GM21529 (cell line): Measurements from ENCODE around the gene C19orf44.
"Not testable (repeated sequence)": the region's sequence is repeated elsewhere in the genome, so short reads cannot be mapped to it uniquely, and the experiment has no call there.

ENCODE experiments used
- ATAC-seq: cut with Tn5 transposase; IDR thresholded peaks from one replicate; pipeline ENCODE4 v1.9.1; 2021; ENCODE audit not compliant: unreplicated experiment

The C19orf44 gene

GRCh38 chr19:16495982-16496612 lies at the start of gene C19orf44, which contains the start of gene CALR3:
Gene C19orf44, plus strand, starts transcription at chr19:16496394. Its CDS starts 4,399 bp downstream, at chr19:16500793.
Gene CALR3, minus strand, starts transcription at chr19:16496167. Its CDS starts 38 bp downstream, at chr19:16496129.
- ATAC-seq: peak; percentile 97

DNA sequence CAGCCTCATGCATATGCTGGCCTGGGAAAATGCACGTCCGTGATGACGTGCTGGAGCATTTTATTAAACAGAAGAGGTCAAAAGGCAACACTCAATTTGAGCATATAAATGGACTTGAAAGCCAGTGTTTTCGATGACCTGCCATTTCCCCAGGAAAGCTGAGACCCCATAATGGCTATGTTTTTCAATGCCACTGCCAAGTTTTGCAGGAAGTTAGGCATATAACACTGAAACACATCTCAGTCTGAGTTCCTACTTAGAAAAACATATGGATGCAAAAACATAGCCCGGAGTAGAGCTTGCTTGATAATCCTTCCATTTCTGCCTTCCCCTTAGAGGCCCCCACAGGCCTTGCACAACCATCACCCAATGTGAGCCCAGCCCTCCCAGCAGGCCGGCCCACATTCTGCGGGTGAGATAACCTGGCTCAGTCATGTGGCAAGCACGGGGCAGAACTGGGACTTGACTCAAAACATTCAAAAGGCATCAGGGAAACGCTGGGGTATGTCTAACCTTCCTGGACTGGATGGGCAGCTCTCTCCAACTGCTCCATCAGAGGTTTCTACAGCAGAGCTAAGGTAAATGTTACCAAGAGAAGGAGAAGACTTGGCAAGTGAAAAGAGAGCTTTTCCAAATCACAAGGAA lies 49.3 kb upstream of the C19orf44 start:
- ATAC-seq: peak; percentile 40

- ATAC-seq: not testable (repeated sequence)
Observed at GRCh38 chr19:16448872-16449271, 47.3 kb upstream of the C19orf44 start.

DNA sequence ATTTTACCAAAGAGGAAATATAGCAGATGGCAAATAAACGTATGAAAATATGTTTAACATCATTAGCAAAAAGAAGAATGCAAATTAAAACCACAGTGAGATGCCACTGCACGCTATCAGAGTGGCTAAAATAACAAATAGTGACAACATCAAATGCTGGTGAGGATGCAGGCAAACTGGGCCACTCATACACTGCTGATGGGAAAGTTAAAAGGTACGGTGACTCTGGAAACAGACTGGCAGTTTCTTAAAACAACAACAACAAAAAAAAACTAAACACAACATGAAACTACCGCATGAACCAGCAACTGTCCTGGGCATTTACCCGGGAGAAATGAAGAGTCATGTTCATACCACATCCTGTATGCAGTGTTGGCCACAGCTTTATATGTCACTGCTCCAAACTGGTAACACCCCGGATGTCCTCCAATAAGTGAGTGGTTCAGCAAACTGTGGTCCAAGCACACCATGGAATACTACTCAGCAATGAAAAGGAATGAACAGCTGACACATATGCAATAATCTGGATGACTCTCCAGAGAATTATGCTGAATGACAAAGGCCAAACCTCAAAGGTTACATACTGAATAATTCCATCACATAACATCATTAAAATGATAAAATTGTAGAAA lies 46.7 kb upstream of the C19orf44 start:
- peak; percentile 32 for ATAC-seq

- no peak for ATAC-seq
Observed at GRCh38 chr19:16452325-16452724, 43.9 kb upstream of the C19orf44 start.

DNA sequence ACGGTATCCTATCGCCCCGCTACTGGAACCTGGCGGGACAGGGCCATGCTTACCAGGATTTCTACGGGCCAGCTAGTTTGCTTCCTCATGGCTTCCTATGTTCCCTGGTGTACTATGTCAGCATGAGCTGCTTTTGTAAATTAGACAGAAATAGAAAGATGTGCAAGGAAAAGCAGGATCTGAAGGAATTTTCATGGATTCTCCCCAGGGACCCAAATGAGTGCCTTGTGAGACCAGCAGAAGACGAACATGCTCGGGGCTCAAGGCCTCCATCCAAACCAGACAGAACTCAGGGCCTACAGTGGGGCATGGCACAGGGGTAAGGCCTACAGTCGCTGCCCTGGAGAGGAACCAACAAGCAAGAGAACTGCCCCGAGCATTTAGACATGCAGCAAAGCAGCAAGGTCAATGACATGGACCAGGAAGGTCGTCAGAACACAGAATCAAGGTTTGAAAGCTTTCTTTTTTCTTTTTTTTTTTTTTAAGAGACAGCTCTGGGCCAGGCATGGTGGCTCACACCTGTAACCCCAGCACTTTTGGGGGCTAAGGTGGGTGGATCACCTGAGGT lies 41.8 kb upstream of the C19orf44 start:
- ATAC-seq: no peak

GRCh38 chr19:16455489-16455888 lies 40.7 kb upstream of the C19orf44 start:
- ATAC-seq: no peak

DNA sequence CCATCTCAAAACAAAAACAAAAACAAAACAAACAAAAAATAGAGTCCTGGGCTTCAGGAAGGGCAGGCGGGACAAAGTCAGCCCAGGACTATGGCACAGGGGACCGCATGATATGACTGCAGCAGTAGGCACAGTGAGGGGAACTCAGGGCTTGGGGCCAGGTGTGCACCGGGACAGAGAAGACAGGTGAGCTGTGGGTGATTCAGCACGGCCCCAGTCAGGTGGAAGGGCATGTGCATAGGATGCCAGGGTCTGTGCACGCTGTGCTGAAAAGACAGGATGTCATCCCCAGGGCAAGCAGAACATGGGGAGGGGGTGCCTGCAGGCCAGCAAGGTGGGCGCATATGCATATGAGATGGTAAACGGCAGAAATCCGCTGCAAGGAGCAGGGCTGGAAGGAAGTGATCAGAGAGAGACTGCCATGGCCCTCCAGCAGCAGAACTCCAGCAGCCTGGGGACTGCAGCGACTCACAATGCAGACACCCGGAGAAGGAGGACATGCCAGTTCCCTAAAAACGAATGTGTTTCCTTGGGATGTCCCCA lies 39.5 kb upstream of the C19orf44 start:
- ATAC-seq: no peak

GRCh38 chr19:16457195-16457953 lies 38.8 kb upstream of the C19orf44 start:
- ATAC-seq: no peak

DNA sequence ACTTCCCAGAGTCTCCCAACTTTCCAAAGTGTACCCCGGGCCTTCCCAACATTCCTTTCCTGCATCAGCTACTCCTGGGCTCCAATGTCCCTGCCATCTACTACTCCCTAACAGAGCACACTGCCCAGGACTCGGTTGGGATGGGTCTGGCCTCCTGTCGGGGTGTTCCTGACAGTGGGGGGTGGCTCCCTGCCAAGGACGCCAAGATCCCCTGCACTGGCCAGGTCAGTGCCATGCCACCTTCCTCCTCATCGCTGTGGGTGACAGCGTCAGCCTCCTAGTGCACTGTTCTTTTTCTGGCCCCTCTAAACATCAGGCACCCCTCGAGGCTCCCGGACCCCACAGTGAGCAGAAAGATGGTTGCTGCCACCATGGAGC lies 38.3 kb upstream of the C19orf44 start:
- ATAC-seq: no peak

DNA sequence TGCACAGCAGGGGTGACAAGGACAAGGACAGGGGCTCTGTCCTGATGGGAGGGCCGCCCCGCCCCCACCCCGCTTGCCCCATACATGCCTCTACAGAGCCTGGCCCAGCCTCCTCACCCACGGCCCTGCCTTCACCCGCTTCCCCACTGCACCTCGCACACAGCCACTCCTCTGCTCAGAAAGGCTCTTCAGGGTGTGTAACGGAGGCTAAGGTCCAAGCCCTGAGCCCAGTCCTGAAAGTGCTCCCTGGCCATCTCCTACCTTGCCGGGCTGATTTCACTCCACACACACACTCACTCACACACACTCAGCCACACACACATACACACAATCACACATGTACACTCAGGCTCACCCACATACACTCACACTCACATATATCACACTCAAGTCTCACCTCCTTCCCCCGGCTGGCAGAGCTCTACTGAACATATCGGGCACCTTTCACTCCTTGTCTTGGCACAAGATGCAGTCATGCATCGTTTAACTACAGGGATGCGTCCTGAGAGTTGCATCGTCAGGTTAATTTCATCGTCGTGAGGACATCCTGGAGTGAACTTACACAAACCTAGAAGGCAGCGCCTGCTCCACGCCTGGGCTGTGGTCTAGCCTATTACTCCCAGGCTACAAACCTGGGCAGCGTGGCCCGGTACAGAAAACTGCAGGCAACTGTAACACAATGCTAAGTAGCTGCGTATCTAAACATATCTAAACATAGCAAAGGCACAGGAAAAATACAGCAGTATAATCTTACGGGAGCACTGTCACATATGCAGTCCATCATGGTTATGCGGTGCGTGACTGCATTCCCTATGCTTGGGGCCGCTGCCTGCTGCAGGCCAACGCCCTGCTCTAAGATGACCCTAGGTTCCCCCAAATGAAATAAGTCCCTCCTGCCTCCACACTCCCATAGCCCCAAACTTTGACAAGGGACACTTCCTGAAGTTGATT lies 37.5 kb upstream of the C19orf44 start:
- no peak for ATAC-seq

- no peak for ATAC-seq
Observed at GRCh38 chr19:16459680-16460079, 36.5 kb upstream of the C19orf44 start.

- ATAC-seq: no peak
Observed at GRCh38 chr19:16460454-16460853, 35.7 kb upstream of the C19orf44 start.

DNA sequence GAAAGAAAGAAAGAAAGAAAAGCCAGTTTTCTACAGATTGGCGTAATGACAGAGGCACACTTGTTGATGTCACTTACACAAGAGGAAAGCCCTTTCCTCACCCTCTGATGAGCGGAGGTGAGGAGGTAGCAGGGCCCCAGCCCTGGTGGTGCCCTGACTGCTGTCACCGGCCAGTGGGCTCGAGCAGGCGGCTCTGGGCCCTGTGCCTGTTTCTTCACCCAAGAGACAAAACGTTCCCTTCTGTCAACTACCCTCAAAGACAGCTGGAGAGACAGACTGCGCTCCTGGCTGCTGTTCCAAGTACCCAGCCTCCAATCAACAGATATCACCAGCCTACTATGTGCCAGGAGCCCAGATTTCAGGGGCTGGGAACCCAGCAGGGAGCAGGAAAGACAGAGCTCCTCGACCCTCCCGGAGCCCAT lies 34.6 kb upstream of the C19orf44 start:
- ATAC-seq: no peak

DNA sequence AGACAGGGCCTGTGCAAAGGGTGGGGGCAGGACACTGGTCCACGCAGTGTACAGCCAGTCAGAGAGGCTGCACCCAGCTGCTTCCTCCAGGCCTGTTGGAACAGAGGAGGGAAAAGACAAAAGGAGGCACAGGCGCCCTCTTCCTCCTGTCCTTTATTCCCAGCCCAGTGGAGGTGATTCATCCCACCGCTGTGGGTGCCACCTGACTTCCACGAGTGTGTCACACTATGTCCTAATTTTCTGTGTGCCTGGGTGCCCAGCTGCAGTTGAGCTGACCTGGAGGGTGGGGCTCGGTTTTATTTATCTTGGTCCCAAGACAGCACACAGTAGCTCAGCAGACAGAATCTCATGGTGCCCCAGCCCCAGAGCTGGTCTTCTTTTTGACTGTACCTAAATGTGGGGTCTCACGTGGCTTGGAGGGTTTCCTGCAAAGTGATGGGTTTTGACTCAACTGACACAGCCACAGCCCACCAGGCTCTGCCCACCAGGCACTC lies 33.4 kb upstream of the C19orf44 start:
- no peak for ATAC-seq

DNA sequence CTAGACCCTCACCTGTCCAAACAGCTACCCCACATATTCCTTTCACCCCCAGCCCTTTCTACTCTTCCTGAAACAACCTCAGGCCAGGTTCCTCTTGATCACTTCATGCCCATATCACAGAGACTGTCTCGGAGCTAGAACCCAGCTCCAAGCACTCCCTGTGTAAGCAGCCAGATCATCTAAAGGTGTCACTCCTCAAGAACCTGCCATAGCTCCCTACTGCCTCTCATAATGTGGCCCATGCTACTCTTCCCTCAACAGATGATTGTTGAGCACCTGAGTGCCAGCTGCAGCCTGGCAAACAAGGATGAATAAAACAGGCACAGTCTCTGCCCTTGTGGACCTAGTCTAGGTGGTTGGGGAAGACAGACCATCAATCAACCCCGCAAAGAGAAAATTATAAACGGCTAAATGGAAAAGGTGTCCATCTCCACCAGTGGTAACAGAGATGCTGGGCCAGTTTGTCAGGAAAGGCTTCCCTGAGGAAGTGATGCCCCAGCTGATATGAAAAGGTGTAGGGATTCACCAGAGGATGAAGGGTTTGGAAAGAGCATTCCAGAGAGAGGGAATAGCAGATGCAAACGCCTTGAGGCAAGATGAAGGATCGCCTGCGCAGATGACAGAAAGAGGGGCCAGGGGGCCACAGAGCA lies 32.7 kb upstream of the C19orf44 start:
- ATAC-seq: no peak

GRCh38 chr19:16463991-16464575 lies 32.1 kb upstream of the C19orf44 start:
- ATAC-seq: no peak

GRCh38 chr19:16465239-16465638 lies 31.0 kb upstream of the C19orf44 start:
- no peak for ATAC-seq
